CD4-positive, alpha-beta T cell treated with Interleukin-4 for 4 hours (primary cell): Measurements from ENCODE around the gene COLQ.
"Not testable (repeated sequence)": the region's sequence is repeated elsewhere in the genome, so short reads cannot be mapped to it uniquely, and the experiment has no call there.

ENCODE experiments used
- DNase-seq: peaks from one replicate; pipeline ENCODE4 v3.0.0-alpha.2; 2020

COLQ gene

GRCh38 chr3:15521573-15521965, at the start of gene COLQ:
COLQ (minus strand) TSS chr3:15521706; CDS start chr3:15521625, 81 bp downstream.
- DNase-seq, result no peak

GRCh38 chr3:15563190-15563589, 41.7 kb upstream of the COLQ start:
- no peak for DNase-seq

- no peak for DNase-seq
These were observed 41.1 kb upstream of the COLQ start for GRCh38 chr3:15562560-15562959.

- no peak for DNase-seq
These were observed 37.1 kb upstream of the COLQ start for GRCh38 chr3:15558581-15558980.

GRCh38 chr3:15557511-15557946, 36.0 kb upstream of the COLQ start:
- peak; percentile 83 for DNase-seq

GRCh38 chr3:15556512-15556911, 35.0 kb upstream of the COLQ start:
- DNase-seq, result peak; percentile 22

GRCh38 chr3:15553749-15554148, 32.2 kb upstream of the COLQ start:
- no peak for DNase-seq

GRCh38 chr3:15551902-15552301, 30.4 kb upstream of the COLQ start:
- no peak for DNase-seq

GRCh38 chr3:15549846-15550245, 28.3 kb upstream of the COLQ start:
- DNase-seq, result no peak

- no peak for DNase-seq
These were observed 21.1 kb upstream of the COLQ start for GRCh38 chr3:15542614-15543013.

GRCh38 chr3:15541371-15541770, 19.9 kb upstream of the COLQ start:
- DNase-seq, result no peak

- DNase-seq, result no peak
These were observed 17.6 kb upstream of the COLQ start for GRCh38 chr3:15539066-15539465.

GRCh38 chr3:15538345-15538744, 16.8 kb upstream of the COLQ start:
- DNase-seq, result no peak

- no peak for DNase-seq
These were observed 15.3 kb upstream of the COLQ start for GRCh38 chr3:15536856-15537255.

- DNase-seq, result peak; percentile 54
These were observed 14.2 kb upstream of the COLQ start for GRCh38 chr3:15535732-15536131.

GRCh38 chr3:15532614-15533013, 11.1 kb upstream of the COLQ start:
- DNase-seq, result not testable (repeated sequence)

- no peak for DNase-seq
These were observed 9.8 kb upstream of the COLQ start for GRCh38 chr3:15531346-15531745.

- DNase-seq, result no peak
These were observed 7.5 kb upstream of the COLQ start for GRCh38 chr3:15528854-15529537.

GRCh38 chr3:15527031-15527459, 5.5 kb upstream of the COLQ start:
- DNase-seq, result no peak

- no peak for DNase-seq
These were observed 4.3 kb upstream of the COLQ start for GRCh38 chr3:15525790-15526189.

GRCh38 chr3:15523660-15524417, 2.3 kb upstream of the COLQ start:
- no peak for DNase-seq

- no peak for DNase-seq
These were observed 510 bp upstream of the COLQ start for GRCh38 chr3:15522016-15522415.

GRCh38 chr3:15520804-15521572, 518 bp downstream of the COLQ start:
- DNase-seq, result no peak

GRCh38 chr3:15520185-15520584, 1.3 kb downstream of the COLQ start:
- DNase-seq, result peak; percentile 44
